ENCODE results near the gene TNS4.

TNS4 gene

DNA sequence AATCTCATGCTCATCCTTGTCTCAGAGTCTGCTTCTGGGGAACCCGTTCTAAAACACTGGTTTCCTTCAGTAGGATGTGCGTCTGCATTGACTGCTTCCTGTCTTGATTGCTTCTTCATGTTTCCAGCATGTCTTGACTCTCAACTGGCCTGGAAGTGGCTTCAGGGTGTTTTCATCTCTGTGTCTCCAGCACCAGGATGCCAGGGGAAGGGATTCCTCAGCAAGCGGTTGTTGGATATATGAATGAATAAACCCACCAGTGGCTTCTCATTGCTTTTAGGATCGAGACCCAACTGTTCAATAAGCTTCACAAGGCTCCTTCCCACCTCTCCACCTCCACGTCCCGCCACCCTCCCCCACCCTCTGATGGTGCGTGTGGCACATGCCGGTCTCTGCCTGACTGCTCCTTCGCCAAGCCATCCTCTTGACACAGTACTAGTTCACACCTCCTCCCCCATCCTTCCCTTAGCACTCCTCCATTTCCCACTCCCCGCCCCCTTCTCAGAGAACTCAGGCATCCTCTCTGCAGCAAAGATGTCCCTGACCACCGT is 14.1 kb upstream of the TNS4 start:
- peak; percentile 25 for DNase-seq

- no peak for DNase-seq
Measured at GRCh38 chr17:40515011-40515410, 13.6 kb upstream of the TNS4 start.

DNA sequence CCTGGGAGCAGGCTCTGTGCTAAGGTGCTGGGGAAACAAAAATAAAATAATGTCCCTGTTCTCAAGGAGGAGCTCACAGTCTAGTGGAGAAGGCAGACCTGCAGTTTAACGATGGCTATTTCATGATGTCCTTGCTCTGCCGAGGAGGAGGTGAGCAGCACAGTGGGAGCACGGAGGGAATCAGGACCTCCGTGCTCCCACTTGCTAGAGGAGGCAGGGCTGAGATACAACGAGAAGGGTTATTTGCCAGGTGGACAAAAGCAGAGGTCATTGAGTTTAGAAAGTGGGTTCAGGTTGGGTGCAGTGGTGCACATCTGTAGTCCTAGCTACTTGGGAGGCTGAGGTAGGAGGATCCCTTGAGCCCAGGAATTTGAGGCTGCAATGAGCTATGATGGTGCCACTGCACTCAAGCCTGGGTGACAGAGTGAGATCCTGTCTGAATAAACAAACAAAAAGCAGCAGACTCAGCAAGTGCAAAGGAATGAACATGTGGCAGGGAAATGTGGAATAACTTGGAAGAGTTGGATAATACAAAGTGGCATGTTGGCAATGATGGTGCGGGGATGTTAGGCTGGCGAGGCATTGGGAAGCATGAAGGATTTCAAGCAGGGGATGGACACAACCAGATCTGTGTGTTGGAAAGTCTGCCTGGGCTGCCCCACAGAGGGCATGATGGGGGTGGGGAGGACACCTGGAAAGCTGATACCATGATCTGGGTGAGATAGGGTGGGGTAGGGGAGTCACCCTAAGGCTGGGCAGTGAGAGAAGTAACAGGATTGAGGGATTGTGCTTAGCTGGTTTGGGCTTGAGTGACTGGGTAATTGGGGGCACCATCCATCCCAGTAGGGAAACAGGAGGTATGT is 12.8 kb upstream of the TNS4 start:
- no peak for DNase-seq

DNA sequence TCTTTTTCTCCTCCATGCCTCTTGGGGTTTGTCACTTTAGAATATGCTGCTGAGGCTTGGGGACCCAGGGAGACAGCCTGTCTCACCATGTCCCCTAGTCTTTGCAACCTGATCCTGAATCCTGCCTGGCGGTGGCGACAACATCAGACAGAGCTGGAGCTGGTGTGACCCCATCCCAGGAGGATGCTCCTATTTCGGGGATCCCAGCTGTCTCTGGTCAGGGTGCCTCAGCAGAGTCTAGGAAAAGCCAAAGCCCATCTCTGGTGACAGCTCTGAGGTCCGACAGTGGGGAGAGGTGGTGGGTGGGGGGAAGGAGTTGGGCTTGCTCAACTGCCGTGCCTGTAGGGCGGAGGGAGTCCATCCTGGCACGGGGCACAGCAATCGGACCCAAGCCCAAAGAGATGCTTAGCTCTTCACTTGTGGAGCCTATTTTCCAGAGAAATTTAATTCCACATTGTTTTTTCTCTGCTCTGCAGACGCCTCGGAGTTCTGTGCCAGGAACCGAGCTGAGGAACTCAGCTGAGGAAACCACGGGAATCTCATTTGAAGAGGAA is 10.3 kb upstream of the TNS4 start:
- DNase-seq = no peak

DNA sequence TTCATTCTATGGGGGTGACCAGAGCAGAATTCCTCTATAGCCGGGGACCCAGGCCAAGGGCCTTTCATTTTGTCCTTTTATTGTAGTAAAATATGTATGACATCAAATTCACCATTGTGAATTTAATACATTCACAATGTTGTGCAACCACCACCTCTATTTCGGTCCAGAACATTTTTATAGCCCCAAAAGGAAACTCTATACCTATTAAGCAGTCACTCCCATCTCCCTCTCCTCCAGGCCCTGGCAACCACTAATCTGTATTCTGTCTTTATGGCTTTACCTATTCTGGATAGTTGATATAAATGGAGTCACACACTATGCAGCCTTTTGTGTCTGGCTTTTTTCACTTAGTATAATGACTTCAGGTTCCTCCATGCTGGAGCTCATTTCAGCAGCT is 9.7 kb upstream of the TNS4 start:
- DNase-seq = no peak

DNA sequence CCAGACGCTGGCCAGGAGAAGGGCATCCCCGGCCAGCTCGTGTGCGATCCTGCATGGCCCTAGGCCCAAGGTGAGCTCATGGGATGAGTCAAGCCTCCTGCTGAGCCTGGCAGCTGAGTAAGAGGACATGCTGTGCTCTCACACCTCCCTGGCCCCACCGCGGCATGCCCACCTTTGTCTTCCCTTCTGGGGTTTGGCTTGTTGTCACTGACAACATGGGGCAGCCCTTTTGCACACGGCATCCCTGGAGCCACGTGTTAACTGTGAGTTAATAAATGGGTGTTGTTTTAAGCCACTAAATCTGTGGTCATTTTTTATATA is 8.9 kb upstream of the TNS4 start:
- no peak for DNase-seq

DNA sequence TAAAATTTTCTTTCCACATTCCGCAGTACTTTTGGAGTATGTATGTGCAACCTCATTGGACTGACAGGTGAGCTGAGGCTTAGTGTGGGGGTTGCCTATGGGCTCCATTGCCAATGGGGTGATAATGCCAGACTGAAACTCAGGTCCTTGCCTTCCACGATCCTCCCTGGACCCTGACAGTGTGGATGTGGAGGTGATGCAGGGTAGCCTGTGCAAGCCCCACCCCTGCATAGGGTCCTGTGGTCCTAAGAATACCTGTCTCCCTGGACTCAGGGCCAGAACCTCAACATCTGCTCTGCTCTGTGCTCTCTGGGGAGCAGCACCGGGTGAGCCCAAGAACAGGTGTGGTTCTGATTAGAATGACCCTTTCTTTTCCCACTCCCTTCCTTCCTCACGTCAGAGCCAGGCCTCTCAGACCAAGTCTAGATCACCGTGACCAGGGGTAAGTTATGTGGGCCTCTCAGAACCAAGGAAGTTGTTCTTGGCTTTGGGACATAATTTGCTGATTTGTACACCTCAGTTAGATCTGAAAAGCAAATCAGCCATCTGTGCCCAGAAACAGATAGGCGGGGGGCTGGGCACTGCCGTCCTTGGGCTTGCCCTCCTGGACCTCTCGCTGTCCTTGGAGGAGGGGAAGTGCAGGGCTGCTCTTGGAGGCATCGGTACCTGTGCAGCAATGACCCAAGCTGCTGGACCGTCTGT is 8.4 kb upstream of the TNS4 start:
- no peak for DNase-seq

GRCh38 chr17:40506786-40507185 is 5.4 kb upstream of the TNS4 start:
- DNase-seq = no peak

DNA sequence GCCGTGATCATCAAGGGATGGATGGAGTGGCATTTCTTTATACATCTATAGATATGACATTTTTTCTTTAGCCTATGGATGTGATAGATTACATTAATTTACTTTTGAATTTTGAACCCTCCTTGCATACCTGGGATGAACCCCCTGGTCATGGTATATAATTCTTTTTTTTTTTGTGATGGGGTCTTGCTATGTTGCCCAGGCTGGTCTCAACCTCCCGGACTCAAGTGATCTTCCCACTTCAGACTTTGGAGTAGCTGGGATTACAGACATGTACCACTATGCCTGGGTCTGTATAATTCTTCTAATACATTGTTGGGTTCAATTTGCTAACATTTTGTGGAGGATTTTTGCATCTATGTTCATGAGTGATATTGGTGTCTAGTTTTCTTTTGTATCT is 1.7 kb upstream of the TNS4 start:
- DNase-seq = no peak

DNA sequence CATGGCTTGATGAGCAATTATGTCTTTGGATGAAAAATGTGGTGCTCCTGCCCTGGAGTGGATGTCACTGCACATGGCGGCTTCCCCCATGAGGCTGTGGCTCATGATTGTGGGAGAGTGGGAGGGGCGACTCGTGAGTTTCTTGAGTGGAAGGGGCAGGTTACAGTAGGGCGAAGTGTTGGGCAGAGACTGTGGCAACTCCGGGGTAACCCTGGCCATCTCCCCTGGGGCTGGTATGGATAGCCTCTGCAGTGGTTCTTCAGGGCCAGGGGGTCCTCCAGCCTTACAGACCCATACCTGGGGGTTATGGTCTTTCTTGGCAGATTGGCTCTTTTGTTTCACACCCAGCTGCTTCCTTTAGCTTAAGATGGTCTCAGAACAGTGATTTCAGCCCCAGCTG is 1.3 kb upstream of the TNS4 start:
- DNase-seq = no peak

GRCh38 chr17:40500709-40501108 is 714 bp downstream of the TNS4 start:
- DNase-seq = no peak

- DNase-seq = no peak
Measured at GRCh38 chr17:40500190-40500589, 1.2 kb downstream of the TNS4 start.

GRCh38 chr17:40499551-40500189 is 1.8 kb downstream of the TNS4 start:
- no peak for DNase-seq

GRCh38 chr17:40498281-40499084 is 2.9 kb downstream of the TNS4 start:
- no peak for DNase-seq

DNA sequence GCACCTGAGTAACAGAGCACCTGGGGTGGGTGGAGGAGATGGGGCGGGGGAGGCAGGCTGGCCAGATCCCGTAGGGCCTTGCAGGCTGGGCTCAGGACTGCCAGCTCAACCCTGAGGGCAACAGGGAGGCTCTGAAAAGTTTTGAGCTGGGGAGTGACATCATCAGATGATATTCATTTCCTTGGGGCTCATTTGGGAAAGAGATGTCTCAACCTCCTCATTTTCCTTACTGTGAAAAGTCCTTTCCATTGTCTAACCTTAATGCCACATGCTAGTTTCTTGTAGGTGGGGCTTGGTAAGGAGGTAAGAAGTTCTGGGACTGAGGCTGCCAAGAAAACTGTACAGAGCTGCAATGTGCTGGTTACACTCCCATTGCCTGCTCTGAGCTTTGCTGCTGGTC is 3.7 kb downstream of the TNS4 start:
- DNase-seq = no peak

GRCh38 chr17:40496634-40497420 is 4.6 kb downstream of the TNS4 start:
- no peak for DNase-seq

DNA sequence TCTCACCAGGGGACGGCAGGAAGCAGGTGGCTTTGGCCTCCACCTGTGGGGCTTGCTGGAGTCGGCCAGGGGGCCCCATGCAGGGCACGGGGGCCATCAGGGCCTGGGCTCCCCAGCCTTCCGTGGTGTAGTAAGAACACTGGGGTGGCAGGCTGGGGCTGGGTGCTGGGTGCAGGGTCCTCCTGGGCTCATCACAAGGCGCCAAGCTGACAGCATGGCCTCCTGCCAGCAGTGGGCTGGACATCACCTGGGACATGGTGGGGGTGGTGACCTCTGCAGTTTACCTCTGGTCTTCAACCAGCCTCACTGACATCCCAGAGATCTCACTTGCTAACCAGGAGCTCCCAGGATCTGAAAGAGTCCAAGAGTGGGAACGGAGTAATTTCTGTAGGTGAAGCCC is 5.3 kb downstream of the TNS4 start:
- no peak for DNase-seq

DNA sequence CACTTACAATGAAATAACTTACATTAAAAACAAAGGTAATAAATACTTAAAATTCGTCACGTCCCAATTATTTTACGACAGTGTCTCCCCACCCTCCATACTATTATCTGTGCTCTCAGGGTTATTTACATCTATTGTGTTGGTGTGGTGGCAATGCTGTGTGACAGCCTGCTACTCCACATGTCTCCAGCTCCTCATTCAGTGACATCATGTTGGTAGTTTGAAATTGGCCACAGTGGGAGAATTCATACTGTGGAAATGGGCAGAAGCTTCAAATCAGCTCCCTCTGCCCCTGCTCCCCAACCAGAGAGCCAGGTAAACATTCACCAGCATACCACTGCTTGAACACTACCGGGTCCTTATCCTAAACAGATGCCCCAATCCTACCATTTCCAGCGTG is 6.3 kb downstream of the TNS4 start:
- DNase-seq = no peak

- DNase-seq = no peak
Measured at GRCh38 chr17:40493697-40494096, 7.7 kb downstream of the TNS4 start.

- DNase-seq = no peak
Measured at GRCh38 chr17:40491486-40491885, 9.9 kb downstream of the TNS4 start.

- DNase-seq = no peak
Measured at GRCh38 chr17:40490982-40491381, 10.4 kb downstream of the TNS4 start.

Data from T-helper 9 cell (primary cell).